Measurements from ENCODE around the gene PASD1. TPM values are rescaled to one million over a fixed set of nuclear protein-coding genes. Genes with fewer than 3 reads are reported as not detected.
"Not testable (repeated sequence)": the region's sequence is repeated elsewhere in the genome, so short reads cannot be mapped to it uniquely, and the experiment has no call there.

The PASD1 gene
- total RNA-seq, 4 donors from 2014 or later, result not detected

GRCh38 chrX:151570561-151570960 lies 7.1 kb downstream of the PASD1 start:
- no peak for DNase-seq (ENCODE audit: extremely low spot score)
- WGBS, result 74% methylated on average over 3 of the region's 3 CpGs
- H3K27me3 ChIP-seq, result no peaks in the 10 kb centered on the region
- no peaks in the 10 kb centered on the region for H3K36me3 ChIP-seq
- TF ChIP-seq EP300 (IDR thresholded peaks at IDR 0.05), result no peak
- no peaks in the 10 kb centered on the region for H3K9me3 ChIP-seq
- H3K4me1 ChIP-seq, result no peaks in the 10 kb centered on the region
- intact Hi-C loops (cut with DNase I), result no loop called here
- no peak overlapping the region for H3K4me3 ChIP-seq
- H3K27ac ChIP-seq (replicated peaks in 1 of 4), result no peak overlapping the region

DNA sequence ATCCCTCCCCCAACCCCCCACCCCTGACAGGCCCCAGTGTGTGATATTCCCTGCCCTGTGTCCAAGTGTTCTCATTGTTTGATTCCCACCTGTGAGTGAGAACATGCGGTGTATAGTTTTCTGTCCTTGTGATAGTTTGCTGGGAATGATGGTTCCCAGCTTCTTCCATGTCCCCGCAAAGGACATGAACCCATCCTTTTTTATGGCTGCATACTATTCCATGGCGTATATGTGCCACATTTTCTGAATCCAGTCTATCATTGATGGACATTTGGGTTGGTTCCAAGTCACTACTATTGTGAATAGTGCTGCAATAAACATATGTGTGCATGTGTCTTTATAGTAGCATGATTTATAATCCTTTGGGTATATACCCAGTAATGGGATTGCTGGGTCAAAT lies 29.9 kb downstream of the PASD1 start:
- WGBS, result 89% methylated on average over 3 of the region's 3 CpGs
- H3K4me3 ChIP-seq; intact Hi-C loops (cut with DNase I); H3K36me3 ChIP-seq; H3K9me3 ChIP-seq; H3K4me1 ChIP-seq; H3K27me3 ChIP-seq; DNase-seq (ENCODE audit: extremely low spot score); H3K27ac ChIP-seq (replicated peaks in 1 of 4): not testable (repeated sequence)

DNA sequence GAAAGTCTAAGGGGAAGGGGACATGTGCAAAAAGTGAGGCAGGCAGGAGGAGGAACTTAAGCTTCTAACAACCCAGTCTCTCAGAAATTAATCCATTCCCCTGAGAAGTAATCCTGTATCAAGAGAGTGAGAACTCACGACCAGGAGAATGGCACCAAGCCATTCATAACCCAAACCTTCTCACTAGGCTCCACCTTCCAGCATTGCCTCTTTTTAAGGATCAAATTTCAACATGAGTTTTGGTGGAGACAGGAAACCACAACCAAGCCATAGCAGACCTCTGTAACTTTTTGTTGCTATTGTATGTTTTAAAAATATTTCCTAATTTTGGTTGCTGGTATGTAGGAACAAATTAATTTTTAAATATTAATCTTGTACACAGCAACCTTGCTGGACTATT lies 32.8 kb downstream of the PASD1 start:
- Histone ChIP-seq H3K27ac (replicated peaks in 1 of 4) (no peak overlapping the region), H3K36me3 (no peaks in the 10 kb centered on the region), H3K4me1 (no peaks in the 10 kb centered on the region), H3K4me3 (no peak overlapping the region), H3K9me3 (no peaks in the 10 kb centered on the region), H3K27me3 (no peaks in the 10 kb centered on the region)
- no peak for DNase-seq (ENCODE audit: extremely low spot score)
- no peak for TF ChIP-seq POLR2AphosphoS5 (IDR thresholded peaks at IDR 0.05)
- TF ChIP-seq, protein P1, sequence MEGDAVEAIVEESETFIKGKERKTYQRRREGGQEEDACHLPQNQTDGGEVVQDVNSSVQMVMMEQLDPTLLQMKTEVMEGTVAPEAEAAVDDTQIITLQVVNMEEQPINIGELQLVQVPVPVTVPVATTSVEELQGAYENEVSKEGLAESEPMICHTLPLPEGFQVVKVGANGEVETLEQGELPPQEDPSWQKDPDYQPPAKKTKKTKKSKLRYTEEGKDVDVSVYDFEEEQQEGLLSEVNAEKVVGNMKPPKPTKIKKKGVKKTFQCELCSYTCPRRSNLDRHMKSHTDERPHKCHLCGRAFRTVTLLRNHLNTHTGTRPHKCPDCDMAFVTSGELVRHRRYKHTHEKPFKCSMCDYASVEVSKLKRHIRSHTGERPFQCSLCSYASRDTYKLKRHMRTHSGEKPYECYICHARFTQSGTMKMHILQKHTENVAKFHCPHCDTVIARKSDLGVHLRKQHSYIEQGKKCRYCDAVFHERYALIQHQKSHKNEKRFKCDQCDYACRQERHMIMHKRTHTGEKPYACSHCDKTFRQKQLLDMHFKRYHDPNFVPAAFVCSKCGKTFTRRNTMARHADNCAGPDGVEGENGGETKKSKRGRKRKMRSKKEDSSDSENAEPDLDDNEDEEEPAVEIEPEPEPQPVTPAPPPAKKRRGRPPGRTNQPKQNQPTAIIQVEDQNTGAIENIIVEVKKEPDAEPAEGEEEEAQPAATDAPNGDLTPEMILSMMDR (IDR thresholded peaks at IDR 0.05), result no peak
- no peak for TF ChIP-seq POLR2A (IDR thresholded peaks at IDR 0.05; ENCODE audit: low read depth)
- no peak for TF ChIP-seq EP300 (IDR thresholded peaks at IDR 0.05)
- 9% methylated on average over 1 of the region's 1 CpG for WGBS
- intact Hi-C loops (cut with DNase I), result no loop called here

DNA sequence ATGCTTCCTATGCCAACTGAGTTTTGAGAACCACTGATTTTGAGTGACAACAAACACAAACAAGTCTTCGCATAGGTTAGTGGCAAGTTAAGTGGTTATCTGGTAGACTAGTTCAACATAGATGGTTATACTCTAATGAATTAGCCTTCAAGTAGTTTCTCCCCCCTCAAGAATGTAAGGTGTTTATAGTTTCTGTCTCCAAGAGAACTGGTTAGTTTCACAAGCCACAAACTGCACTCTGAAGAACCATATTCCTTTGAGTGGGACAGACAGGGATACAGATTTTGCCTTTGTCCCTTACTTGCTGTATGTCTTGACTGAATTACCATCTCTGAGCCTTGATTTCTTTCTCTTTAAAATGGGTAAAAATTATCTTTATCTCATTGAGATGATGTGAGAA lies 41.5 kb downstream of the PASD1 start:
- Histone ChIP-seq H3K36me3 (no peaks in the 10 kb centered on the region), H3K9me3 (no peaks in the 10 kb centered on the region), H3K4me1 (no peaks in the 10 kb centered on the region), H3K27ac (replicated peaks in 1 of 4) (no peak overlapping the region), H3K27me3 (no peaks in the 10 kb centered on the region), H3K4me3 (no peak overlapping the region)
- DNase-seq (ENCODE audit: extremely low spot score), result no peak
- 58% methylated on average over 1 of the region's 1 CpG for WGBS
- intact Hi-C loops (cut with DNase I), result no loop called here
- TF ChIP-seq POLR2A (IDR thresholded peaks at IDR 0.05; ENCODE audit: low read depth) (no peak), EP300 (IDR thresholded peaks at IDR 0.05) (no peak), POLR2AphosphoS5 (IDR thresholded peaks at IDR 0.05) (no peak)
- TF ChIP-seq, protein P1 (IDR thresholded peaks at IDR 0.05), result no peak

GRCh38 chrX:151609222-151609621 lies 45.7 kb downstream of the PASD1 start:
- H3K9me3 ChIP-seq, result no peaks in the 10 kb centered on the region
- H3K36me3 ChIP-seq, result no peaks in the 10 kb centered on the region
- H3K27me3 ChIP-seq, result no peaks in the 10 kb centered on the region
- no peak overlapping the region for H3K27ac ChIP-seq (replicated peaks in 1 of 4)
- WGBS, result 83% methylated on average over 5 of the region's 5 CpGs
- intact Hi-C loops (cut with DNase I), result no loop called here
- no peaks in the 10 kb centered on the region for H3K4me1 ChIP-seq
- TF ChIP-seq, protein P1 (IDR thresholded peaks at IDR 0.05), result no peak
- TF ChIP-seq POLR2A (IDR thresholded peaks at IDR 0.05; ENCODE audit: low read depth) (no peak), POLR2AphosphoS5 (IDR thresholded peaks at IDR 0.05) (no peak), EP300 (IDR thresholded peaks at IDR 0.05) (no peak)
- no peak for DNase-seq (ENCODE audit: extremely low spot score)
- H3K4me3 ChIP-seq, result no peak overlapping the region

GRCh38 chrX:151621422-151621821 lies 57.9 kb downstream of the PASD1 start:
- DNase-seq (ENCODE audit: extremely low spot score), result no peak
- TF ChIP-seq EP300 (IDR thresholded peaks at IDR 0.05) (no peak), POLR2AphosphoS5 (IDR thresholded peaks at IDR 0.05) (no peak), POLR2A (IDR thresholded peaks at IDR 0.05; ENCODE audit: low read depth) (no peak)
- TF ChIP-seq, protein P1 (IDR thresholded peaks at IDR 0.05), result no peak
- Histone ChIP-seq H3K4me3 (no peak overlapping the region), H3K36me3 (no peaks in the 10 kb centered on the region), H3K27ac (replicated peaks in 1 of 4) (no peak overlapping the region), H3K9me3 (no peaks in the 10 kb centered on the region), H3K27me3 (no peaks in the 10 kb centered on the region), H3K4me1 (no peaks in the 10 kb centered on the region)
- intact Hi-C loops (cut with DNase I), result no loop called here
- 71% methylated on average over 3 of the region's 3 CpGs for WGBS

Data from esophagus muscularis mucosa (tissue), 4 donors.